Measurements from ENCODE around the gene NTN5. TPM values are rescaled to one million over a fixed set of nuclear protein-coding genes. Genes with fewer than 3 reads are reported as not detected.

Gene NTN5
- total and polyA plus RNA-seq, 2 experiments from 2014 or later, result 0.52 to 0.94 TPM

GRCh38 chr19:48664476-48664875, 8.3 kb downstream of the NTN5 start:
- Histone ChIP-seq H3K4me2 (no peak overlapping the region), H3F3A (replicated peaks; ENCODE audit: low read depth) (no peaks in the 10 kb centered on the region), H3K79me2 (replicated peaks; ENCODE audit: insufficient read depth) (no peaks in the 10 kb centered on the region), H2AFZ (no peak overlapping the region), H3K27me3 (ENCODE audit: insufficient read depth) (no peaks in the 10 kb centered on the region), H3K4me1 (ENCODE audit: insufficient read depth) (no peaks in the 10 kb centered on the region), H3K4me3 (no peak overlapping the region), H4K20me1 (replicated peaks; ENCODE audit: insufficient read depth) (no peaks in the 10 kb centered on the region), H3K36me3 (ENCODE audit: insufficient read depth) (no peaks in the 10 kb centered on the region), H3K27ac (ENCODE audit: low read depth) (no peak overlapping the region), H3K9me2 (ENCODE audit: insufficient read depth) (no peaks in the 10 kb centered on the region)
- TF ChIP-seq POLR2AphosphoS5 (IDR thresholded peaks at IDR 0.05; ENCODE audit: low read depth) (no peak), CREB1 (CRISPR knock-in tag; IDR thresholded peaks at IDR 0.05; ENCODE audit: low read depth) (no peak), ZNF462 (CRISPR knock-in tag; IDR thresholded peaks at IDR 0.05) (no peak), EZH2 (IDR thresholded peaks at IDR 0.05; ENCODE audit: low read depth, unreplicated experiment) (no peak), ZNF331 (CRISPR knock-in tag; IDR thresholded peaks at IDR 0.05; ENCODE audit: low read depth) (no peak), ZNF114 (CRISPR knock-in tag; IDR thresholded peaks at IDR 0.05) (no peak), REST (IDR thresholded peaks at IDR 0.05; ENCODE audit: unreplicated experiment) (no peak), STAT1 (IDR thresholded peaks at IDR 0.05; ENCODE audit: unreplicated experiment) (no peak), EZH2phosphoT487 (IDR thresholded peaks at IDR 0.05; ENCODE audit: unreplicated experiment) (no peak), JUNB (IDR thresholded peaks at IDR 0.05; ENCODE audit: unreplicated experiment) (no peak), NANOG (IDR thresholded peaks at IDR 0.05; ENCODE audit: borderline replicate concordance) (no peak), ETS1 (IDR thresholded peaks at IDR 0.05) (no peak), CTCF (conservative IDR thresholded peaks at IDR 0.05; ENCODE audit: low read depth in 2 of 2) (no peak)
- no peak for DNase-seq (ENCODE audit: low spot score)
- no peak; the same call in 2 of the 3 replicates for ATAC-seq
- peaks cover 3% of the 10 kb centered on the region for H3K27me3 Mint-ChIP-seq (ENCODE audit: insufficient read depth, low read depth, poor library complexity)
- H3K27ac Mint-ChIP-seq, result no peak overlapping the region
- H3K9me3 Mint-ChIP-seq, result peaks cover 11% of the 10 kb centered on the region
- H3K4me1 Mint-ChIP-seq, result no peaks in the 10 kb centered on the region
- H3K36me3 Mint-ChIP-seq (ENCODE audit: low read depth), result peaks cover 4% of the 10 kb centered on the region; the same call in 1 of the 3 replicates
- H3K4me3 Mint-ChIP-seq, result no peak overlapping the region
